A549 (cell line): ENCODE data around the gene KRT6C. TPM values are rescaled to one million over a fixed set of nuclear protein-coding genes. Genes with fewer than 3 reads are reported as not detected.
"Not testable (repeated sequence)": the region's sequence is repeated elsewhere in the genome, so short reads cannot be mapped to it uniquely, and the experiment has no call there.

Experiments used
- ATAC-seq, 2 experiments: fragments of 200-7000 bp in 1 of 2; fragments of >200 bp in 1 of 2; cut with Nextera tagmentation in 1 of 2; cut with Tn5 transposase in 1 of 2; 3 replicates each; pipeline versions ENCODE4 v1.8.0 to v1.9.1; 2018 to 2020; ENCODE audit warnings: mild to moderate bottlenecking in 1 of 2, moderate library complexity in 1 of 2
- CTCF ChIA-PET: fragments of 300-600 bp; sonication (Branson Sonifier 250); formaldehyde crosslinking; extraction: SDS; loops from one replicate; lab custom pipeline; 2021; ENCODE audit warnings: antibody characterized with exemption, inconsistent platforms; lab: Yijun Ruan, JAX
- POLR2A ChIA-PET: fragments of 350-600 bp; formaldehyde crosslinking; extraction: SDS; loops from one replicate; lab custom pipeline; 2021; ENCODE audit warnings: antibody characterized with exemption, inconsistent platforms; lab: Yijun Ruan, JAX
- DNase-seq, 2 experiments: peaks; one replicate each; pipeline versions ENCODE4 v3.0.0 to v3.0.0-alpha.2; 2011 to 2016; ENCODE audit warnings: low read depth in 1 of 2, low spot score in 1 of 2
- FAIRE-seq: peaks from 2 replicates; lab custom pipeline; 2011; peaks lifted over from hg19 to GRCh38; lab: Jason Lieb, UNC
- H3K27ac ChIP-seq, 2 experiments: fragments of >200 bp; sonication (Bioruptor Twin); formaldehyde crosslinking; 3 replicates each; pipeline ENCODE4 v1.5.1; 2016 to 2017
- H3K4me1 ChIP-seq: fragments of >200 bp; sonication (Bioruptor Twin); formaldehyde crosslinking; 3 replicates; pipeline ENCODE4 v1.6.1; 2016
- H3K4me2 ChIP-seq: fragments of >200 bp; sonication (Bioruptor Twin); formaldehyde crosslinking; 3 replicates; pipeline ENCODE4 v1.6.1; 2016
- H3K4me3 ChIP-seq: fragments of >200 bp; sonication (Bioruptor Twin); formaldehyde crosslinking; 3 replicates; pipeline ENCODE4 v1.5.1; 2016
- H3K9me3 ChIP-seq: fragments of >200 bp; sonication (Bioruptor Twin); formaldehyde crosslinking; 3 replicates; pipeline ENCODE4 v1.6.1; 2016
- BHLHE40 ChIP-seq: IDR thresholded peaks from 2 replicates; pipeline ENCODE4 v1.6.1; 2012; ENCODE audit warnings: low read depth, low read length, inconsistent platforms
- CHD4 ChIP-seq: fragments of 200-600 bp; sonication (generic); IDR thresholded peaks from 2 replicates; pipeline ENCODE4 v1.6.1; 2016; ENCODE audit warnings: antibody characterized with exemption, mild to moderate bottlenecking, borderline replicate concordance
- FOSB ChIP-seq: fragments of 250-450 bp; sonication (Bioruptor Pico); IDR thresholded peaks from 2 replicates; pipeline ENCODE4 v1.5.0; 2020; ENCODE audit warnings: mild to moderate bottlenecking, moderate library complexity
- FOXS1 ChIP-seq: fragments of 250-450 bp; sonication (Bioruptor Pico); IDR thresholded peaks from 2 replicates; pipeline ENCODE4 v1.5.0; 2020; ENCODE audit warnings: mild to moderate bottlenecking, moderate library complexity
- HOXA7 ChIP-seq: fragments of 250-450 bp; sonication (Bioruptor Pico); IDR thresholded peaks from 2 replicates; pipeline ENCODE4 v1.5.0; 2020; ENCODE audit warnings: mild to moderate bottlenecking, moderate library complexity
- KDM5A ChIP-seq: fragments of 200-600 bp; sonication (generic); IDR thresholded peaks from 2 replicates; pipeline ENCODE4 v1.6.1; 2016; ENCODE audit warnings: antibody characterized with exemption, mild to moderate bottlenecking
- MAX ChIP-seq: IDR thresholded peaks from 2 replicates; pipeline ENCODE4 v1.6.1; 2012
- MAZ ChIP-seq: fragments of 150-350 bp; IDR thresholded peaks from 2 replicates; pipeline ENCODE4 v1.6.1; 2014; ENCODE audit warnings: antibody characterized with exemption, low read depth, low read length, borderline replicate concordance
- MYC ChIP-seq: IDR thresholded peaks from 2 replicates; pipeline ENCODE4 v1.6.1; 2012; ENCODE audit warnings: mild to moderate bottlenecking, inconsistent platforms, low read length, improper control_type of control experiment, borderline replicate concordance
- NPAS2 ChIP-seq: fragments of 250-450 bp; sonication (Bioruptor Pico); IDR thresholded peaks from 2 replicates; pipeline ENCODE4 v1.8.0; 2022; ENCODE audit warnings: mild to moderate bottlenecking, moderate library complexity, borderline replicate concordance
- PBX3 ChIP-seq: IDR thresholded peaks from 2 replicates; pipeline ENCODE4 v1.6.1; 2012
- POLR2AphosphoS2 ChIP-seq: conservative IDR thresholded peaks from 2 replicates; pipeline ENCODE4 v1.6.1; 2012; ENCODE audit warnings: low read length, improper control_type of control experiment, inconsistent platforms
- REST ChIP-seq: fragments of 200-600 bp; sonication (generic); IDR thresholded peaks from 2 replicates; pipeline ENCODE4 v1.6.1; 2016; ENCODE audit warnings: antibody characterized with exemption, mild to moderate bottlenecking, moderate library complexity
- TP53 ChIP-seq: fragments of 250-450 bp; sonication (Bioruptor Pico); IDR thresholded peaks from 2 replicates; pipeline ENCODE4 v1.5.0; 2021; ENCODE audit warnings: mild to moderate bottlenecking, moderate library complexity
- ZC3H11A ChIP-seq: fragments of 450-650 bp; IDR thresholded peaks from 2 replicates; pipeline ENCODE4 v1.6.1; 2014; ENCODE audit warnings: antibody characterized with exemption, mild to moderate bottlenecking
- ZFP36 ChIP-seq: fragments of 450-650 bp; IDR thresholded peaks from 2 replicates; pipeline ENCODE4 v1.6.1; 2014; ENCODE audit warnings: borderline replicate concordance; ENCODE audit not compliant: partially characterized antibody
- WGBS: methylation state at CpG from one replicate; pipeline ENCODE4 v1.1.6; 2017; ENCODE audit errors: missing lambda C conversion rate; 5-methylcytosine and 5-hydroxymethylcytosine counted together
- polyA plus RNA-seq, 4 experiments: library from polyadenylated mRNA; depleted of rRNA in 3 of 4; stranded (reverse); fragments of >200 nt; fragmentation: RNase III in 1 of 4; extraction: RNeasy Plus Mini Kit Qiagen cat#74134 plus additional on column Dnase treatment in 1 of 4; gene quantifications; 2 replicates in 3 of 4; 3 replicates in 1 of 4; pipeline ENCODE4 v1.2.3, GENCODE V29; 2011 to 2017
- TF ChIP-seq, protein P1 (sequence below): fragments of >200 bp; sonication (Bioruptor Twin); formaldehyde crosslinking; IDR thresholded peaks from 3 replicates; pipeline ENCODE4 v1.6.1; 2016

The KRT6C gene
- polyA plus RNA-seq, 2 of the 4 experiments (the other 2 are of a cell fraction) = not detected

DNA sequence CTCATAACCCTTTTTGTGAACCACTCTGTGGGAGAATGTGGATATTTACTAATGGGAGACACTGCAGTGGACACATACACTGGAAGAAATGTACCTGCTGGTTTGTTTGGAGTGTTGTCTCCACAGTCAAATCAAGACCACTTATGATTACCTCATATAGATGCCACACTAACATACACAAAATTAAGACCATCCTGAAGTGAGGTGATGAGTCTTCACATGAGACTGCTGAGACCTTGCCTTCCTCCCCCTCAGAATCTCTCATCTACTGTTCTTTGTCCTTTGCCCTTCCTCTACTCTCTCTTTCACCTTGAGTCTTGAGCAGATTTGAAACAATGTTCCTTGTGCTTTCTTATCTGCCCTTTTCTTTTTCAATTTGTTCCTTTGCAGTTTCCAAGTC, 15.1 kb upstream of the KRT6C start:
- no peak for FAIRE-seq
- ATAC-seq = no peak
- POLR2A ChIA-PET = interaction anchor here (0.7 kb wide), 1 partner anchor 213 kb away, joined by 3 read pairs; no protein-coding TSS in a partner anchor
- H3K27ac ChIP-seq = no peak overlapping the region
- DNase-seq = no peak
- no peak for TF ChIP-seq FOSB
- TF ChIP-seq MYC = no peak
- TF ChIP-seq, protein P1, sequence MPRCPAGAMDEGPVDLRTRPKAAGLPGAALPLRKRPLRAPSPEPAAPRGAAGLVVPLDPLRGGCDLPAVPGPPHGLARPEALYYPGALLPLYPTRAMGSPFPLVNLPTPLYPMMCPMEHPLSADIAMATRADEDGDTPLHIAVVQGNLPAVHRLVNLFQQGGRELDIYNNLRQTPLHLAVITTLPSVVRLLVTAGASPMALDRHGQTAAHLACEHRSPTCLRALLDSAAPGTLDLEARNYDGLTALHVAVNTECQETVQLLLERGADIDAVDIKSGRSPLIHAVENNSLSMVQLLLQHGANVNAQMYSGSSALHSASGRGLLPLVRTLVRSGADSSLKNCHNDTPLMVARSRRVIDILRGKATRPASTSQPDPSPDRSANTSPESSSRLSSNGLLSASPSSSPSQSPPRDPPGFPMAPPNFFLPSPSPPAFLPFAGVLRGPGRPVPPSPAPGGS = no peak
- no peak for TF ChIP-seq HOXA7 (CRISPR knock-in tag)
- TF ChIP-seq POLR2AphosphoS2 = no peak
- TF ChIP-seq NPAS2 (CRISPR knock-in tag) = no peak
- no peak for TF ChIP-seq CHD4
- no peak for TF ChIP-seq PBX3
- TF ChIP-seq REST = no peak
- TF ChIP-seq TP53 = no peak
- no peak for TF ChIP-seq BHLHE40
- no peak for TF ChIP-seq MAZ
- no peak for TF ChIP-seq ZC3H11A
- no peak for TF ChIP-seq KDM5A
- TF ChIP-seq FOXS1 (CRISPR knock-in tag) = no peak
- TF ChIP-seq ZFP36 = no peak
- TF ChIP-seq MAX = no peak
- H3K4me3 ChIP-seq = no peak overlapping the region
- CTCF ChIA-PET = interaction anchor here (1.1 to 1.6 kb wide), 2 partner anchors 19 to 116 kb away, joined by 3 to 4 read pairs; no protein-coding TSS in a partner anchor
- H3K4me1 ChIP-seq = peaks cover 4% of the 10 kb centered on the region; the same call in 1 of the 3 replicates
- H3K9me3 ChIP-seq = peaks cover 19% of the 10 kb centered on the region; the same call in 2 of the 3 replicates
- no peak overlapping the region for H3K4me2 ChIP-seq

DNA sequence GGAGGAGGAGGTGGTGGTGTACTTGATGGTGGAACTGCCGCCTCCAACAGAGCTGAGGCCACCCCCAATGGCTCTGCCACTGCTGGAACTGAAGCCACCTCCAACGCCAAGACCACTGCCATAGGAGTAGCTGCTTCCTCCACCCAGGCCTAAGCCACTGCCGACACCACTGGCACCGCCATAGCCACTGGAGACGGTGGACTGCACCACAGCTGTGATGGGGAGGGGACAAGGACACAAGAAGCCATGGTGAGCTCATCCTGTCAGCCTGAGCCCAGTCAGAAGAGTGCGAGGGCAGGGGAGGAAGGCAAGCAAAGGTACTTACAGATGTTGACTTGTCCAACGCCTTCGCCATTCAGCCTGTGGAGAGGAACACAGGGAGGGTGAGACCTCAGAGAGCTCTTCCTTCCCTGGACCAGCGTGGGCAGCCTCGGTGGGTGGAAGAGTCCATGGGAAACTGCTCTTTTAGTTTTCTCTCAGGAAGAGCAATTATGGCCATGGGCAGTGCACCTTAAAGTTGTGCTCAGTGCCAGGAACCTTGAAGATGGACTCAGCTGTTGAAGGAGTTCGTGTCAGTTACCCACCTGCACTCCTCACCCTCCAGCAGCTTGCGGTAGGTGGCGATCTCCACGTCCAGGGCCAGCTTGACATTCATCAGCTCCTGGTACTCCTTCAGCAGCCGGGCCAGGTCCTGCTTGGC, 14.3 kb upstream of the KRT6C start:
- not testable (repeated sequence) for DNase-seq, H3K27ac ChIP-seq, H3K4me2 ChIP-seq, H3K4me3 ChIP-seq, H3K4me1 ChIP-seq, ATAC-seq, FAIRE-seq
- ChIA-PET POLR2A (interaction anchor here (0.7 kb wide), 1 partner anchor 212 kb away, joined by 3 read pairs; no protein-coding TSS in a partner anchor), CTCF (interaction anchor here (0.8 to 1.6 kb wide), 2 partner anchors 13 to 20 kb away, joined by 3 to 4 read pairs; no protein-coding TSS in a partner anchor)
- H3K9me3 ChIP-seq = peaks cover 19% of the 10 kb centered on the region; the same call in 2 of the 3 replicates
- WGBS = 61% methylated on average over 10 of the region's 15 CpGs
